Vagina (tissue), 2 donors: Measurements from ENCODE around the gene NRP2. TPM values are rescaled to one million over a fixed set of nuclear protein-coding genes. Genes with fewer than 3 reads are reported as not detected.

Experiments
- DNase-seq, 2 donors: peaks; one replicate each; pipeline ENCODE4 v3.0.0-alpha.2; 2017; ENCODE audit errors: extremely low spot score in 2 of 2
- H3K27ac ChIP-seq: fragments of 200-600 bp; sonication (generic); one replicate; pipeline ENCODE4 v1.5.1; 2019
- H3K27me3 ChIP-seq: fragments of 200-600 bp; sonication (generic); one replicate; pipeline ENCODE4 v1.5.1; 2019
- H3K36me3 ChIP-seq, 2 donors: fragments of 200-600 bp; sonication (generic); one replicate each; pipeline ENCODE4 v1.5.1; 2017 to 2019
- H3K4me1 ChIP-seq: fragments of 200-600 bp; sonication (generic); one replicate; pipeline ENCODE4 v1.5.1; 2019
- H3K4me3 ChIP-seq, 2 donors: fragments of 200-600 bp; sonication (generic); 1 replicate in 1 of 2; 2 replicates in 1 of 2; pipeline ENCODE4 v1.5.1; 2016 to 2019
- H3K9me3 ChIP-seq: fragments of 200-600 bp; sonication (generic); one replicate; pipeline ENCODE4 v1.5.1; 2019
- POLR2A ChIP-seq, 2 donors: fragments of 450-650 bp; IDR thresholded peaks; one replicate each; pipeline ENCODE4 v1.6.1; 2017; ENCODE audit warnings: antibody characterized with exemption in 2 of 2, mild to moderate bottlenecking in 2 of 2, moderate library complexity in 2 of 2
- POLR2AphosphoS5 ChIP-seq, 2 donors: sonication (generic); formaldehyde crosslinking; IDR thresholded peaks; one replicate each; pipeline ENCODE4 v1.9.0; 2017; ENCODE audit warnings: antibody characterized with exemption in 2 of 2, mild to moderate bottlenecking in 2 of 2, low read depth in 1 of 2; ENCODE audit not compliant: insufficient read depth in 1 of 2
- intact Hi-C: fragments of 100-400 bp; cut with DNase I; formaldehyde crosslinking; loops from one replicate; pipeline ENCODE4 v1.15.1; 2023
- total RNA-seq: library from RNA; depleted of rRNA; stranded (reverse); fragments of >200 nt; gene quantifications from one replicate; pipeline ENCODE4 v1.2.3, GENCODE V29; 2016
- TF ChIP-seq, protein P1 (sequence below), 3 experiments: fragments of 450-650 bp in 2 of 3; fragments of 200-600 bp in 1 of 3; sonication (generic) in 1 of 3; IDR thresholded peaks; one replicate each; pipeline ENCODE4 v1.5.1; 2017 to 2019; ENCODE audit warnings: antibody characterized with exemption in 3 of 3, mild to moderate bottlenecking in 2 of 3, moderate library complexity in 2 of 3

The NRP2 gene
- total RNA-seq, 1 donor from 2014 or later = 65.6 TPM

DNA sequence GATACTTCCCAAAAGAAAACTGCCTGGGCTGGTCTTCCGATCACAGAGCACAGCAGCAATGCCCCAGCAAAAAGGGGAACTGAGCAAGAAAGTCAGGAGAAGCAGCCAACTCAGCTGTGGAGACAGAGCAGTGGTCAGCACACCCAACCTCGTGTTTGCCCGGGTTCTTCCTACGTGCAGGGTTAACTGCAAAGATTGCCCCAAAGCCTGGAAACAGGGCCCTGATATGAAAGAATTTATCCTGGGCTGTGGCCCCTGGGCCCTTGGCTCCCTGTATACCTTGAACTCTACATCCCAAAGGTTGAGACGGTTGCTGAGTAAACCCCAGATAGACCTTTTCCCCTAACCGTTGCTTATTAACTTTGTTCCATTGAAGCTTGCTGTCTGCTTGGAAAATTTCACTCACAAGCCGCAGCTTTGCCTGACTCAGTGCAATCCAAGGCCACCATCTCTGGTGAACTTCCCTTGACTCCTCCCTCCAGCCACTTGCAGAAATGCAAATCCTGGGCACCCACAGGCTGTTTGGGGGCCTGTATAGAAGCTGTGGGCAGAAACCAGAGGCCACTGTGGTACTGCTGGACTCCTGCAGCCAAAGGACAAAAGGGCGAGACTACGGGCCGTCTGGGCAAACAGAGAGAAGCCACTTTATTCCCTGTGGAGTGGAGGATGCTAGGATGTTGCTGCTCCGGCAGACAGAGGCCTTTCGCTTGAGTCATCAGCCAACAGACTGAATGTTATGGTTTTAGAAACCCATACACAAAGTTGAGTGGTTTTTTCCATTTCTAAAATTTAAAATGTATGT, 18.2 kb downstream of the NRP2 start:
- no peak for TF ChIP-seq POLR2A (IDR thresholded peaks at IDR 0.05)
- TF ChIP-seq, protein P1, sequence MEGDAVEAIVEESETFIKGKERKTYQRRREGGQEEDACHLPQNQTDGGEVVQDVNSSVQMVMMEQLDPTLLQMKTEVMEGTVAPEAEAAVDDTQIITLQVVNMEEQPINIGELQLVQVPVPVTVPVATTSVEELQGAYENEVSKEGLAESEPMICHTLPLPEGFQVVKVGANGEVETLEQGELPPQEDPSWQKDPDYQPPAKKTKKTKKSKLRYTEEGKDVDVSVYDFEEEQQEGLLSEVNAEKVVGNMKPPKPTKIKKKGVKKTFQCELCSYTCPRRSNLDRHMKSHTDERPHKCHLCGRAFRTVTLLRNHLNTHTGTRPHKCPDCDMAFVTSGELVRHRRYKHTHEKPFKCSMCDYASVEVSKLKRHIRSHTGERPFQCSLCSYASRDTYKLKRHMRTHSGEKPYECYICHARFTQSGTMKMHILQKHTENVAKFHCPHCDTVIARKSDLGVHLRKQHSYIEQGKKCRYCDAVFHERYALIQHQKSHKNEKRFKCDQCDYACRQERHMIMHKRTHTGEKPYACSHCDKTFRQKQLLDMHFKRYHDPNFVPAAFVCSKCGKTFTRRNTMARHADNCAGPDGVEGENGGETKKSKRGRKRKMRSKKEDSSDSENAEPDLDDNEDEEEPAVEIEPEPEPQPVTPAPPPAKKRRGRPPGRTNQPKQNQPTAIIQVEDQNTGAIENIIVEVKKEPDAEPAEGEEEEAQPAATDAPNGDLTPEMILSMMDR (IDR thresholded peaks at IDR 0.05) = no peak
- peak in 1 of 2 donors; percentile 55 for TF ChIP-seq POLR2AphosphoS5 (IDR thresholded peaks at IDR 0.05; ENCODE audit: insufficient read depth in 1 of 2, low read depth in 1 of 2)
- no peaks in the 10 kb centered on the region for H3K36me3 ChIP-seq
- DNase-seq = no peak
- H3K4me3 ChIP-seq = no peak overlapping the region
- peaks cover 66% of the 10 kb centered on the region for H3K4me1 ChIP-seq
- H3K27ac ChIP-seq = peak overlapping the region; percentile 70
- no peaks in the 10 kb centered on the region for H3K9me3 ChIP-seq
- intact Hi-C loops = no loop called here
- H3K27me3 ChIP-seq = no peaks in the 10 kb centered on the region

DNA sequence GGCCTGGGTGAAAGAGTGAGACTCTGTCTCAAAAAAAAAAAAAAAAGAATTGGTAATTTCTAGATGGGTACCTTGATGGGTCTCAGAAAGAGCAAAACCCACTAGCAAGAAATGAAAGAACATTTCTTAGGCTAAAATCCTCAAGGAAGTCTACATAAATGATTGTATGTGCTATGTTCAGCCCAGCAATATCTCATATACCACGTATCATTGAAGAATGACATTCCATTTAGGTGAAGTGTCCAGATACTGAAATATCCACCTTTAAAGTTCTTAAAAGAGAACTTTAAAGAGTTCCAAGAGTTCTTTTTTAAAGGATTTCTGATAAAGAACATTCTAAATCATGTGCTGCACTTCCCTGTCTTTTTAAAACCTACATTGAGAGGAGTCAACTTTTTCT, 19.2 kb downstream of the NRP2 start:
- Histone ChIP-seq H3K36me3 (no peaks in the 10 kb centered on the region), H3K9me3 (no peaks in the 10 kb centered on the region), H3K27ac (peak overlapping the region; percentile 70), H3K4me3 (no peak overlapping the region), H3K27me3 (no peaks in the 10 kb centered on the region), H3K4me1 (peaks cover 70% of the 10 kb centered on the region)
- TF ChIP-seq, protein P1 (IDR thresholded peaks at IDR 0.05) = no peak
- TF ChIP-seq POLR2AphosphoS5 (IDR thresholded peaks at IDR 0.05; ENCODE audit: insufficient read depth in 1 of 2, low read depth in 1 of 2) (no peak), POLR2A (IDR thresholded peaks at IDR 0.05) (no peak)
- DNase-seq = no peak
- intact Hi-C loops = no loop called here

DNA sequence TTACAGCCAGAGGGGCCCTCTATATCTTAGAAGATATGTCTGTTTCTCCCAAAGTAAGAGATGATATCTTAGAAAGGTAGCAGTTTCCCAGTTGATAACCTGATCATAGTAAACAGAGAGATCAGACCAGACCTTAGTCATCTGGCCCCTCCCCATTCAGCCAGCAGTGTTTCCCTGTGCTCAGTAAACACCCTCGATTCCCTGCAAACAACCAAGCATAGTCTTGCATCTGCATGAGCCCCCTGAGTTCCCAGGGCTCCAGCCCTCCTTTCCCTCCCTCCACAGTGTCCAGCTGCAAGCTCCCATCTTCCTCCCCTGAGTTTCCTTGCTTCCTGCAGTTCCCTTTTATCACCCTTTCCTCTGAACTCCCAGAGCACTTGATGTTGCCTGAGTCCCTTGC, 20.3 kb downstream of the NRP2 start:
- intact Hi-C loops = no loop called here
- H3K27me3 ChIP-seq = no peaks in the 10 kb centered on the region
- peaks cover 78% of the 10 kb centered on the region for H3K4me1 ChIP-seq
- no peaks in the 10 kb centered on the region for H3K9me3 ChIP-seq
- peak overlapping the region; percentile 20 for H3K27ac ChIP-seq
- no peak for DNase-seq
- no peaks in the 10 kb centered on the region for H3K36me3 ChIP-seq
- TF ChIP-seq POLR2AphosphoS5 (IDR thresholded peaks at IDR 0.05; ENCODE audit: insufficient read depth in 1 of 2, low read depth in 1 of 2) (no peak), POLR2A (IDR thresholded peaks at IDR 0.05) (no peak)
- TF ChIP-seq, protein P1 (IDR thresholded peaks at IDR 0.05) = no peak
- H3K4me3 ChIP-seq = no peak overlapping the region

DNA sequence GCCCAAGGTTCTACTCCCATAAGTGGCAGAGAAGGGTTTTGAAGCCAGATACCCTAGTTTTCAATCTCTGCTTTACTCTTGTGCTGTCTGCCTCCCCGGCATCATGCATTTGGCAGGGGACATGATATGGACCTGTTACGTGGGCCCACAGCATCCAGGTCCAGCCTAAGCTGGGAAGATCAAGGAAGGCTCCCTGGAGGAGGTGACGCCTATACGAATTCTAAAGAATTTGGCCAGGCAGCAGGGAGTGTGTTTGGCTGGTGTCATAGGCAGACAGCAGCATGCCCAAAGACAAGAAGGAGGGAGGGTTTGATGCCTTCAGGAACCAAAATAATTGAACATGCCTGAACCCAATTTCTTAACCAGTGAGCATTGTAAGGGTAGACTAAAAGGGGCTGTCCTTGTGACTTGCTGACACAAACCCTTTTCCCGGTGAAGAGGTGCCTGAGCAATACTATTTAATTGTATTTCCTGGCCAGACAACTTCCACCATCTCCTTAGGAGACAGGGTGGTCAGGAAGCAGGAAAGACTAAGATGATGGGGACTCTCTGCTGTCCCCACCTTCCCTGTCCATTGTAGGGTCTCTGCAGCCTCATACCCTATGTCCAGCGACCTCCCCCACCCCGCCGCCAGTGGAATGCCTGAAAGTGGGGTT, 21.3 kb downstream of the NRP2 start:
- no peak for DNase-seq
- H3K4me1 ChIP-seq = peaks cover 79% of the 10 kb centered on the region
- H3K36me3 ChIP-seq = no peaks in the 10 kb centered on the region
- H3K4me3 ChIP-seq = no peak overlapping the region
- TF ChIP-seq, protein P1 (IDR thresholded peaks at IDR 0.05) = no peak
- TF ChIP-seq POLR2A (IDR thresholded peaks at IDR 0.05) (no peak), POLR2AphosphoS5 (IDR thresholded peaks at IDR 0.05; ENCODE audit: insufficient read depth in 1 of 2, low read depth in 1 of 2) (no peak)
- H3K9me3 ChIP-seq = no peaks in the 10 kb centered on the region
- no peaks in the 10 kb centered on the region for H3K27me3 ChIP-seq
- peak overlapping the region; percentile 58 for H3K27ac ChIP-seq
- intact Hi-C loops = no loop called here
